T-cell (primary cell): ENCODE data around the gene POLR3C. TPM values are rescaled to one million over a fixed set of nuclear protein-coding genes. Genes with fewer than 3 reads are reported as not detected.

Experiments used
- ATAC-seq, 4 experiments: fragments of 200-7000 bp in 3 of 4; fragments of 150-1000 bp in 1 of 4; cut with Tn5 transposase; replicated peaks in 1 of 4; 1 replicate in 3 of 4; 2 replicates in 1 of 4; pipeline ENCODE4 v1.10.0; 2021; ENCODE audit warnings: moderate library complexity in 3 of 4, mild to moderate bottlenecking in 2 of 4, moderate number of reproducible peaks in 1 of 4
- CTCF ChIA-PET, 2 donors: fragments of 300-600 bp; sonication (Branson Sonifier 250); formaldehyde crosslinking; loops; one replicate each; lab custom pipeline; 2022; ENCODE audit warnings: antibody characterized with exemption in 2 of 2; lab: Charles Lee
- POLR2A ChIA-PET, 2 donors: fragments of 300-600 bp; sonication (Branson Sonifier 250); formaldehyde crosslinking; loops; one replicate each; lab custom pipeline; 2022; ENCODE audit warnings: antibody characterized with exemption in 2 of 2; lab: Charles Lee
- DNase-seq, 35 experiments: peaks; one replicate each; pipeline versions ENCODE4 v3.0.0 to v3.0.0-alpha.2; 2013 to 2023
- H3K27ac ChIP-seq: one replicate; pipeline ENCODE4 v1.5.1; 2013; ENCODE audit warnings: low read length
- H3K27me3 ChIP-seq, 2 experiments: replicated peaks in 1 of 2; 1 replicate in 1 of 2; 2 replicates in 1 of 2; pipeline versions ENCODE4 v1.6.1 to v1.7.0; 2013; ENCODE audit warnings: low read length in 1 of 2, mixed read lengths in 1 of 2; ENCODE audit not compliant: control insufficient read depth in 2 of 2, insufficient read depth in 2 of 2; ENCODE audit errors: extremely low read depth in 1 of 2
- H3K36me3 ChIP-seq, 2 donors: 1 replicate in 1 of 2; 2 replicates in 1 of 2; pipeline versions ENCODE4 v1.6.1 to v1.7.0; 2013; ENCODE audit warnings: low read length in 1 of 2; ENCODE audit not compliant: control insufficient read depth in 2 of 2, insufficient read depth in 1 of 2; ENCODE audit errors: extremely low read depth in 1 of 2
- H3K4me1 ChIP-seq, 2 experiments: 1 replicate in 1 of 2; 2 replicates in 1 of 2; pipeline versions ENCODE4 v1.6.1 to v1.7.0; 2013; ENCODE audit warnings: low read length in 2 of 2, mixed read lengths in 1 of 2; ENCODE audit not compliant: insufficient read depth in 2 of 2, control insufficient read depth in 1 of 2; ENCODE audit errors: extremely low read depth in 1 of 2
- H3K4me3 ChIP-seq, 2 donors: 1 replicate in 1 of 2; 2 replicates in 1 of 2; pipeline versions ENCODE4 v1.5.1 to v1.7.0; 2013; ENCODE audit warnings: mild to moderate bottlenecking in 2 of 2, low read length in 1 of 2, moderate library complexity in 1 of 2; ENCODE audit not compliant: control insufficient read depth in 1 of 2; ENCODE audit errors: extremely low read depth in 1 of 2
- H3K9me3 ChIP-seq: 2 replicates; pipeline ENCODE4 v1.7.0; 2013
- H3K27ac Mint-ChIP-seq, 2 donors: one replicate each; pipeline ENCODE4 v1.8.0; 2020 to 2021; ENCODE audit warnings: mild to moderate bottlenecking in 2 of 2, mixed read lengths in 2 of 2
- H3K27me3 Mint-ChIP-seq, 2 donors: one replicate each; pipeline ENCODE4 v1.8.0; 2021 to 2022; ENCODE audit warnings: mixed read lengths in 2 of 2
- H3K36me3 Mint-ChIP-seq: one replicate; pipeline ENCODE4 v1.8.0; 2021; ENCODE audit warnings: mixed read lengths
- H3K4me1 Mint-ChIP-seq, 3 donors: one replicate each; pipeline ENCODE4 v1.8.0; 2020 to 2022; ENCODE audit warnings: mixed read lengths in 3 of 3, mild to moderate bottlenecking in 1 of 3
- H3K4me3 Mint-ChIP-seq, 3 donors: one replicate each; pipeline ENCODE4 v1.8.0; 2020 to 2022; ENCODE audit warnings: mild to moderate bottlenecking in 3 of 3, mixed read lengths in 3 of 3, moderate library complexity in 3 of 3
- H3K9me3 Mint-ChIP-seq, 3 donors: one replicate each; pipeline ENCODE4 v1.8.0; 2020 to 2022; ENCODE audit warnings: mixed read lengths in 3 of 3
- WGBS: methylation state at CpG from one replicate; pipeline ENCODE4 v1.1.5; 2013; ENCODE audit warnings: missing lambda C conversion rate; ENCODE audit not compliant: insufficient coverage; 5-methylcytosine and 5-hydroxymethylcytosine counted together
- total RNA-seq, 35 experiments: library from RNA in 6 of 35; stranded (reverse) in 6 of 35; fragments of 120-200 nt in 1 of 35; gene quantifications; one replicate each; pipeline versions ENCODE4 v1.2.1 to v1.2.4 and lab custom pipeline; 2013 to 2026

The POLR3C gene
- total RNA-seq, 5 donors from 2014 or later (not counting 1 experiment from before 2014, with no cell fraction given), result 24.5 to 42.0 (median 38.2) TPM

GRCh38 chr1:145846201-145846612 lies 22.2 kb downstream of the POLR3C start:
- peak in 18 of 35 experiments; percentile 9 to 61 (median 22) for DNase-seq

GRCh38 chr1:145847827-145848226 lies 23.8 kb downstream of the POLR3C start:
- H3K4me1 Mint-ChIP-seq, result peaks cover 7 to 14% (median 12%) of the 10 kb centered on the region in 3 donors
- POLR2A ChIA-PET, result no interaction called here
- no peak overlapping the region for H3K27ac Mint-ChIP-seq

More at GRCh38 chr1:145846201-145846612, 22.2 kb downstream of the POLR3C start:
- peaks cover 24% of the 10 kb centered on the region for H3K36me3 Mint-ChIP-seq
- ChIA-PET CTCF (interaction anchor here (0.6 to 4.9 kb wide), 15 partner anchors 13 to 171 kb away, joined by 3 to 52 read pairs (median 9); partner anchors contain the start of genes PIAS3 (in 2 of the 2), ANKRD34A (in 1 of the 2), ITGA10 (in 1 of the 2) and LIX1L (in 1 of the 2)), POLR2A (no interaction called here)
- no CpG with 5 or more reads among the region's 3 CpGs for WGBS
- no peaks in the 10 kb centered on the region for H3K9me3 Mint-ChIP-seq
- peaks cover 7 to 14% (median 12%) of the 10 kb centered on the region in 3 donors for H3K4me1 Mint-ChIP-seq
- Histone ChIP-seq H3K9me3 (no peaks in the 10 kb centered on the region), H3K36me3 (peaks cover 6 to 38% of the 10 kb centered on the region in 2 donors), H3K27ac (no peak overlapping the region), H3K4me1 (peaks cover 7 to 19% of the 10 kb centered on the region in 2 experiments), H3K27me3 (no peaks in the 10 kb centered on the region), H3K4me3 (peak overlapping the region; percentile 69 to 75)
- H3K27me3 Mint-ChIP-seq, result no peaks in the 10 kb centered on the region
- no peak overlapping the region for H3K4me3 Mint-ChIP-seq
- H3K27ac Mint-ChIP-seq, result peak overlapping the region in 1 of 2 donors; percentile 71
- ATAC-seq, result peak; percentile 30 to 50 (median 42)

GRCh38 chr1:145849356-145850160 lies 25.6 kb downstream of the POLR3C start:
- Mint-ChIP-seq H3K9me3 (no peaks in the 10 kb centered on the region), H3K27ac (peak overlapping the region; percentile 38 to 44), H3K27me3 (no peaks in the 10 kb centered on the region), H3K36me3 (peaks cover 31% of the 10 kb centered on the region), H3K4me3 (no peak overlapping the region), H3K4me1 (peaks cover 7 to 14% (median 12%) of the 10 kb centered on the region in 3 donors)
- DNase-seq, result peak in 2 of 35 experiments; percentile 8 to 19
- Histone ChIP-seq H3K36me3 (peaks cover 8 to 42% of the 10 kb centered on the region in 2 donors), H3K27ac (no peak overlapping the region), H3K27me3 (no peaks in the 10 kb centered on the region), H3K9me3 (no peaks in the 10 kb centered on the region), H3K4me1 (peaks cover 7 to 19% of the 10 kb centered on the region in 2 experiments), H3K4me3 (no peak overlapping the region)
- WGBS, result 91% methylated on average over 7 of the region's 15 CpGs
- ChIA-PET CTCF (interaction anchor here (0.6 to 2.6 kb wide), 3 partner anchors 9 to 165 kb away, joined by 3 to 10 read pairs (median 3); partner anchors contain the start of gene PIAS3 (in 1 of the 2)), POLR2A (interaction anchor here in 1 of 2 donors (1.0 kb wide), 1 partner anchor 58 kb away, joined by 10 read pairs; no protein-coding TSS in a partner anchor)
- no peak for ATAC-seq

More at GRCh38 chr1:145847827-145848226, 23.8 kb downstream of the POLR3C start:
- Histone ChIP-seq H3K27ac (no peak overlapping the region), H3K4me1 (peaks cover 7 to 19% of the 10 kb centered on the region in 2 experiments), H3K36me3 (peaks cover 4 to 30% of the 10 kb centered on the region in 2 donors), H3K27me3 (no peaks in the 10 kb centered on the region), H3K4me3 (no peak overlapping the region), H3K9me3 (no peaks in the 10 kb centered on the region)
- no peaks in the 10 kb centered on the region for H3K9me3 Mint-ChIP-seq
- ATAC-seq (no peak), DNase-seq (no peak)
- CTCF ChIA-PET, result interaction anchor here (0.9 to 4.1 kb wide), 7 partner anchors 11 to 62 kb away, joined by 3 to 26 read pairs (median 3); partner anchors contain the start of genes ITGA10 (in 1 of the 2) and PIAS3 (in 1 of the 2)
- H3K27me3 Mint-ChIP-seq, result no peaks in the 10 kb centered on the region
- H3K36me3 Mint-ChIP-seq, result peaks cover 23% of the 10 kb centered on the region
- 92% methylated on average over 2 of the region's 3 CpGs for WGBS
- H3K4me3 Mint-ChIP-seq, result no peak overlapping the region

- no peaks in the 10 kb centered on the region for H3K27me3 Mint-ChIP-seq
- no peak overlapping the region for H3K4me3 Mint-ChIP-seq
- H3K27ac Mint-ChIP-seq, result no peak overlapping the region
- 93% methylated on average over 3 of the region's 7 CpGs for WGBS
- peaks cover 40% of the 10 kb centered on the region for H3K36me3 Mint-ChIP-seq
- Histone ChIP-seq H3K9me3 (no peaks in the 10 kb centered on the region), H3K4me1 (peaks cover 2 to 21% of the 10 kb centered on the region in 2 experiments), H3K27me3 (no peaks in the 10 kb centered on the region), H3K27ac (no peak overlapping the region), H3K36me3 (peaks cover 10 to 44% of the 10 kb centered on the region in 2 donors), H3K4me3 (no peak overlapping the region)
- ATAC-seq (no peak), DNase-seq (no peak)
- ChIA-PET CTCF (no interaction called here), POLR2A (no interaction called here)
- H3K4me1 Mint-ChIP-seq, result peaks cover 12 to 19% (median 18%) of the 10 kb centered on the region in 3 donors
- H3K9me3 Mint-ChIP-seq, result no peaks in the 10 kb centered on the region
Measured at GRCh38 chr1:145855426-145855948, 31.5 kb downstream of the POLR3C start.

GRCh38 chr1:145857170-145857569 lies 33.2 kb downstream of the POLR3C start:
- ATAC-seq (no peak), DNase-seq (no peak)
- peaks cover 10 to 37% of the 10 kb centered on the region in 2 donors for H3K36me3 ChIP-seq
- Mint-ChIP-seq H3K27me3 (no peaks in the 10 kb centered on the region), H3K36me3 (peaks cover 29% of the 10 kb centered on the region), H3K4me3 (peak overlapping the region; percentile 9 to 92 (median 18)), H3K4me1 (peaks cover 12 to 19% (median 18%) of the 10 kb centered on the region in 3 donors), H3K27ac (peak overlapping the region in 1 of 2 donors; percentile 90), H3K9me3 (no peaks in the 10 kb centered on the region)
- CTCF ChIA-PET, result interaction anchor here (4.7 to 5.0 kb wide), 2 partner anchors 12 kb away, joined by 33 to 52 read pairs; partner anchors contain the start of gene NUDT17 (in 2 of the 2)
- no peak overlapping the region for H3K27ac ChIP-seq
- no peaks in the 10 kb centered on the region for H3K27me3 ChIP-seq
- 100% methylated on average over 1 of the region's 4 CpGs for WGBS
- no peak overlapping the region for H3K4me3 ChIP-seq
- POLR2A ChIA-PET, result interaction anchor here in 1 of 2 donors (0.6 to 2.2 kb wide), 4 partner anchors 28 to 70 kb away, joined by 3 to 9 read pairs (median 5); partner anchors contain the start of genes ANKRD35, PEX11B and RBM8A
- H3K9me3 ChIP-seq, result no peaks in the 10 kb centered on the region
- H3K4me1 ChIP-seq, result peaks cover 2 to 21% of the 10 kb centered on the region in 2 experiments
